PC-3 (cell line): ENCODE data around the gene TMED4.

Experiments
- CTCF ChIP-seq: fragments of 300-600 bp; sonication (generic); conservative IDR thresholded peaks from 2 replicates; pipeline ENCODE4 v1.5.1; 2017; ENCODE audit warnings: antibody characterized with exemption, low read depth, mild to moderate bottlenecking, low read length
- EZH2 ChIP-seq: fragments of 300-600 bp; sonication (generic); IDR thresholded peaks from one replicate; pipeline ENCODE4 v1.6.1; 2017; ENCODE audit warnings: antibody characterized with exemption, mild to moderate bottlenecking, low read length; ENCODE audit not compliant: unreplicated experiment

- TF ChIP-seq CTCF (no peak), EZH2 (no peak)
Observed at GRCh38 chr7:44555350-44555749, 26.7 kb downstream of the TMED4 start.
